GM21529 (cell line): ENCODE results near the gene ATG12.
"Not testable (repeated sequence)": the region's sequence is repeated elsewhere in the genome, so short reads cannot be mapped to it uniquely, and the experiment has no call there.

Source experiments
- ATAC-seq: cut with Tn5 transposase; IDR thresholded peaks from one replicate; pipeline ENCODE4 v1.9.1; 2021; ENCODE audit not compliant: unreplicated experiment

Gene ATG12

DNA sequence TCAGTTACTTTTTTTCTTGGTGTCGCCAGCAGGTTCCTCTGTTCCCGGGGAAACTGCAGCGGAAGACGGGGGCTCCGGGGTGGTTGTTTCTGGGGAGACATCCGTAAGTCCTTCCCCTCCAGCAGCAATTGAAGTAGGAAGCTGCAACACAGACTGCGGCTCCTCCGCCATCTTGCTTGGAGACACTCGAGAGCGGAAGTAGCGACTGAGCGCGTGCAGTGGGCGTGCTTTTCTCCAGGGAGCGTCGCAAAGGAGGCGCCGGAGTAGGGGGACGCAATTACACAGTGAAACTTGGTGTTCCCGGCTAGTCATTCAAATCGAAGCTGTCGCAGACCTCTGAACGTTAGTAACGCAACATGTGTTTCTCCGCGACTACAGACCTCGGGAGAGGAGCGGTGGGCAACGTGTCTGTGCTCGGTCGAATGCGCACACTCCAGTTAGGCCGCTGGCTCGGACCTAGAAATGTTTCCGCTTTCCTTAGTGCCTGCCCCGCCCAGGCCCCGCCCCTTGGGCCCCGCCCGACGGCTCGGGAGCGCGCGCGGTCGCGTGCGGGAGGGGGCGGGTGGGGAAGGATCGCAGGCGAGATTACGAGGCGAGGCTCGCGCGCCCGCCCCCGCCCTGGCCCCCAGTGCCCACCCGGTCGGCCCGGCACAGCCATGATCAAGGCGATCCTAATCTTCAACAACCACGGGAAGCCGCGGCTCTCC lies at the start of gene ATG12, which contains the start of gene AP3S1:
ATG12 (minus strand) TSS at position 184 of the 707 bp plus-strand sequence; CDS start at position 171, 13 bp downstream.
AP3S1 (plus strand) TSS at position 554 of the 707 bp plus-strand sequence; CDS start at position 657, 103 bp downstream.
- ATAC-seq = peak; percentile 82

DNA sequence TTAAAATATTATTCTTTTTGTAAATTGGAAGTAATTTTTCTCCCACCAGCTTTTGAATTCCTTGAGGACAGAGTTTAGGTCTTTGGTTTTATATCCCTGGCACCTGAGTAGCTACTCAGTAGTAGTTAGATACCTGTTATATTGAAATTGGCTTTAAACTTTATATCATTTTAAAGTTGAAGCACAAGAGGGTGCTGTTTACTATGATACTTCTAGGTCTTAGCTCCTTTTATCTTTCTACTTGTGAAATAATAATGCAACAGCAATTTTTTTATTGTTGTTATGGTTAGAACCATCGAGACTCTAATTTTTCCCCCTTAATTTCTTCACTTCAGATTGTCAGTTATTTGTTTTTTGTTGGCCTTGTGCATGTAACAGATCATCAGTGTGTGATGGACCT lies 46.7 kb upstream of the ATG12 start:
- ATAC-seq = no peak

DNA sequence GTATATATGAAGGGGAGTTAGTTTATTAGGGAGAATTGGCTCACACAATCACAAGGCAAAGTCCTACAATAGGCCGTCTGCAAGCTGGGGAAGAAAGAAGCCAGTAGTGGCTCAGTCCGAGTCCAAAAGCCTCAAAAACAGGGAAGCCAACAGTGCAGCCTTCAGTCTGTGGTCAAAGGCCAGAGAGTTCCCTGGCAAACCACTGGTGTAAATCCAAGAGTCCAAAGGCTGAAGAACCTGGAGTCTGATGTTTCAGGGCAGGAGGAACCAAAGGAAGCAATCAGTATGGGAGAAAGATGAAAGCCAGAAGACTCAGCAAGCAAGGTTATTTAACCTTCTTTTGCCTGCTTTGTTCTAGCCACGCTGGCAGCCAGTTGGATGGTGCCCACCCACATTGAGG lies 43.8 kb upstream of the ATG12 start:
- not testable (repeated sequence) for ATAC-seq

DNA sequence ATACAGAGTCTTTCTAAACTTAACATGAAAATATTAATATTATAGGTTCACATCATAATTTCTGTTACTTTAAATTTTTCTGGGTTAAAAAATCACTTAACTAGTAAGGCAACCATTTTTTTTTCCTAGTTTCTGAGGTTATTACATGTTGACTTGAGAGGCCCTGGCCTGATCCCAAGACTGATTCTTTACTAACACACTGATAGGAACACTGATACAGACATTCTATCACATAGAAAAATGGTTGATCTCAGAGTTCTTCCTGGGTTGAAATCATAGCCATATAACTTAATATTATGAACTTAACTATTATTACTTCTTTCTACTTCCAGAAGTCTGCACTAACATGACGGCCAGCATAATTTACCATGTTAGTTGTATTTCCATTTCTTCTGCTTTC lies 43.3 kb upstream of the ATG12 start:
- ATAC-seq = no peak

DNA sequence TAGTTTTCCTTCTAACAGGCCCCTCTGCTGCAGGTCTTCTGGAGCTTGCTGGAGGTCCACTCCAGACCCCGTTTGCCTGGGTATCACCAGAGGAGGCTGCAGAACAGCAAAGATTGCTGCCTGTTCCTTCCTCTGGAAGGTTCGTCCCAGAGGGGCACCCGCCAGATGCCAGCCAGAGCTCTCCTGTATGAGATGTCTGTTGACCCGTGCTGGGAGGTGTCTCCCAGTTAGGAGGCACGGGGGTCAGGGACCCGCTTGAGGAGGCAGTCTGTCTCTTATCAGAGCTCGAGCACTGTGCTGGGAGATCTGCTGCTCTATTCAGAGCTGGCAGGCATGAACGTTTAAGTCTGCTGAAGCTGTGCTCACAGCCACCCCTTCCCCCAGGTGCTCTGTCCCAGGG lies 41.1 kb upstream of the ATG12 start:
- not testable (repeated sequence) for ATAC-seq

DNA sequence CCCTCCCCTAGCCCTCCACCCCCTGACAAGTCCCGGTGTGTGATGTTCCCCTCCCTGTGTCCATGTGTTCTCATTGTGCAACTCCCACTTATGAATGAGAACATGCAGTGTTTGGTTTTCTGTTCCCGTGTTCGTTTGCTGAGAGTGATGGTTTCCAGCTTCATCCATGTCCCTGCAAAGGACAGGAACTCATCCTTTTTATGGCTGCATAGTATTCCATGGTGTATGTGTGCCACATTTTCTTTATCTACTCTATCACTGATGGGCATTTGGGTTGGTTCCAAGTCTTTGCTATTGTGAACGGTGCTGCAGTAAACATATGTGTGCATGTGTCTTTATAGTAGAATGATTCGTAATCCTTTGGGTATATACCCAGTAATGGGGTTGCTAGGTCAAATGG lies 36.0 kb upstream of the ATG12 start:
- not testable (repeated sequence) for ATAC-seq

DNA sequence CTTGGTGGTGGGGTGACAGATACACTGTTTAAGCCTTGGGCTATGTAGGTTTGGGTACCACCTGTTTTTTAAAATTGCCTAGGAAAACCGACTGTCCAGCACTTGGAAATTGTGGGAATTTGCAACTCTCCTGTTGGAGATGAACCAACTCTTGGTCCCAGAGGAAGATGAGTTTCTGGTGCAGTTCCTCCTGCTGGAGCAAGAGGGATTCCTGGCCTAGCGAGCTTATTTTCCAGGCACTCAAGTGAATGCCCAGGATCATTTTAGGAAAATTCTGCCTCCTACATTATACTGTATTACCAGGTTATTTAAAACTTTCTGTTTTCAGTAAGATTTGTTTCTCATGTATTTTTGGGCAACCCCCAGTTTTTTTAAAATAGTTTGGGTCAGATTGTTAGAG lies 34.1 kb upstream of the ATG12 start:
- ATAC-seq = no peak

DNA sequence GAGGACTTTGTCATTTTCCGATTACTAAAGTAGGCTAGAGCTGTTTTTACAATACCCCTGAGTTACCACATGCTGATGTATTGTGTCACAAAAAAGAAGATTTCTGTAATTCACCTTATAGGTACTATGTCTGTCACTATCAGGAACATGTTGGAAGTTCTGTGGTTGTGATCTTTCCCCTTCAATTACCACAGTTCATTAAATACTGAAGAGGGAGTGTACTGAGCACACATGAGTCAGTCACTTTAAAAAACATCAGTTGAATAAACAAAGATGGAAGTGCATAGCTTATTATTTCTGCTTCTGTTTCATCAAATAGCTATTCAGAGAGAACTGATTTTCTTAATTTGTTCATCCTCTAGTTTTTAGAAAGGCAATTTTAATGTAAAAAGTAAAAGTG lies 32.0 kb upstream of the ATG12 start:
- ATAC-seq = no peak

DNA sequence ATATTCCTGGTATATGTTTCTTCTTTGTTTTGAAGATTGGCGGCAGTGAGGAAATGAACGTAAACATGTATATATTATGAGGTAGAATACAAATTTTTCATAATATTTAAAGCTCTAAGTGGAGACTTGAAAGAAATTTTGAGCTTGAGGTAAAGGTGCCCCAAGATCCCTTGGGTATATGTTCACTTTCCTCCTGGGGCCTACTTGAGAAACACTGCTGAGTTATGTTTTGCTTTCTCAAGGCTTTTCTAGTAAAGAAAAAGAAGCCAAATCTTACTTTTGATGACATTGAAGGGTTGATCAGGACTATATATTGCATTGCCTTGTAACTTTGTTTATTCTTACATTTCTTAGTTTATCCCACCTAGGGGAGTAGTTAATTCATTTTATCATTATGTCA lies 31.1 kb upstream of the ATG12 start:
- no peak for ATAC-seq

DNA sequence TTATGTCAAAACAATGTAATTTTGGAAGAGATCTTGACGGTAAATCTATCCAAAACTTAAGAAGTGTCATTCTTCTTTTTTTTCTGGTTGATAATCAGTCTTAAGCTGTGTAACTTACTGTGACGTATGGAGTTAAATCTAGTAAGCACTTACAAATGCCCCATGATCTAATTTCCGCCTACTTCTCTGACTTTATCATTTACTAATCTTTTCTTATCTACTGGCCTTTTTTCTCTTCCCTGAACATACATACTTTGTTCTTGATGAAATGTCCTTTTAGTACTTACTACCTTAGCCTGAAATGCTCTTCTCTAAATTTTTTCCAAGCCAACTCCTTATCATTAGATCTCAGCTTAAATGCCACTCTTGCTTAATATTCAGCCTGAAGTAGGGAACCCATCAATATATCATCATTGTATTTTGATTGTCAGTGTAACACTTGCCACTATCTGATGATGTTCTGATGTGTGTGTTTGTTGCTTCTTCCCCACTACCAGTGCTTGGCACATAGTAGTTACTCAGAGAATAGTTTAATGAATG lies 28.0 kb upstream of the ATG12 start:
- no peak for ATAC-seq

DNA sequence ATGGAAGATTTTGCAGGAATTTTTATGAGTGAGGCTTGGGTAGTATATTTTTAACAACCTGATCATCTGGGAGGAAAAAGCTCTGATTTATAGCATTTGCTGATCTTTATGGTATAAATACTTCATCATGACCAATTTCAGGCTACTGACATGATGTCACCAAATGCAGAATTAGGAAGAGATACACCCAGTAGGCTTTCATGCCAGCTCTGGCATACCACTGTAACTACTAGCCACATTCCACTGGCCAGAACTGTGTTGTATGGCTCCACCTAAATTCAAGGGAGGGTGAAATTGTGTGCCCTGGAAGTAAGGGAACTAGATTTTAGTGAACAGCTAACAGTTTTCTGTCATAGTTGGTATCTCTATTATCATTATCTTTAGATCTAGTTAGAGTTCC lies 18.0 kb upstream of the ATG12 start:
- ATAC-seq = no peak

DNA sequence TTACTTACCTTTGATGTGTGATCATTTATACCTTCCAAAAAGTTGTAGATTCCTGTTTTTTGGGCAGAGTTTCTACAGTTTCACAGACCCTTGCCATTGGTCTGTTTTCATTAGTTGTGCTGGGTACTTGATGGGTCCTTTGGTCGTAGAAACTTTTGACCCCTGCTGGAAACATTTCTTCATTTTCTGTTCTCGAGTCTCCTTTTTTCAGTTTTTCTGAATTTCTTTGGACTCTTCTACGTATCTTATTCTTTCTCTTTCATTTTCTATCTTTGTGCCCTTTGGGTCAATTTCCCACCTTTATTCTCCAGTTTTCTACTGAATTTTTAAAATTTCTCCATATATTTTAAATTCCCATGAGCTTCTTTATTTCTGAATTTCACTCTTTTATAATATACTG lies 17.0 kb upstream of the ATG12 start:
- ATAC-seq = no peak

DNA sequence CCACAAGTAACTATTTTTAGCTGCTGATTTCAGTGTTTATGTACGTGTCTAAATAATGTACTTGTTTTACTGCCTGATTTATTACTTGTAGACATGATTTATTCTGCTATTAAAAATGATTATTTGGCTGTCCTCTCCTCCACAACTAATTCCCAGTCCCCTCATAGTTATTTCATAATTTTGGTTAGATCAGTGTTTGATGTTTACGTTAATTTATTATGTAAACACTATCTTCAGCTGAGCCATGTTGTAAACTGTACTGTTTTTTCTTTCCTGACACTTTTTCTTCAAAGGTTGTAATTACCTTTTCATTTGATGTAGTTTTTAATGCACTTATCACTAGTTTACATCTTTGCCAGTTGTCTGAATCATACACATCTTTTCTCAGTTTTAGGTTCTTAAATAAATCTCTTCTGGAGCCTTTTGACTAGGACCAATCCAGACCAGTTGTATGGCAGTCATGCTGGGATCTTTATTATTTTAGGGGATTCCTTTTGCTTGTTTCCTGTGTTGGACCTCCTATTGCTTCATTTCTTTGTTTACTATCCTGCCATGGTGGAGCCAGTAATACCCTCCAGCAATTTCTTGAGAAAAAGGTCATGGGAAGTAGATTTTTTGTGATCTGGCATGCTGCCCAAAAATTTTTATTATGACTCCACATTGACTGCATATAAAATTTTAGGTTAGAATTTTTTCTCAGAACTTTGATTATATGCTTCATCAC lies 16.4 kb upstream of the ATG12 start:
- no peak for ATAC-seq

DNA sequence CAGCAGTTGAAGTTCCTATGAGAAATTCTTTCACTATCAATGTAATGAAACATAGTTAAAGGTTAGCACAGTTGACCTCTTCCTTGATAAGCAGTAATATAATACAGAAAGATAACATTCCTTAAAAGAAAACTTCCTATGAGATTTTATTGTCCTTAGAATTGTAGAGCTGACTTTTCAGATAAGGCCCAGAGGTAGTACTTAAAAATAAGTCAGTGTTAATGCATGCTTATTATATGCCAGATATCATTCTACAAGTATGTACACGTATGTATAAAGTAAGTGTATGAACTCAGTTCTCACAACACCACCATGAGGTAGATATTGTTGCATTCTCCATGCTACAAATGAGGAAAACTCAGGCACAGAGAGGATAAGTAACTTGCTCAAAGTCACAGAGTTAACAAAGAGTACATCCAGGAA lies 15.7 kb upstream of the ATG12 start:
- no peak for ATAC-seq

DNA sequence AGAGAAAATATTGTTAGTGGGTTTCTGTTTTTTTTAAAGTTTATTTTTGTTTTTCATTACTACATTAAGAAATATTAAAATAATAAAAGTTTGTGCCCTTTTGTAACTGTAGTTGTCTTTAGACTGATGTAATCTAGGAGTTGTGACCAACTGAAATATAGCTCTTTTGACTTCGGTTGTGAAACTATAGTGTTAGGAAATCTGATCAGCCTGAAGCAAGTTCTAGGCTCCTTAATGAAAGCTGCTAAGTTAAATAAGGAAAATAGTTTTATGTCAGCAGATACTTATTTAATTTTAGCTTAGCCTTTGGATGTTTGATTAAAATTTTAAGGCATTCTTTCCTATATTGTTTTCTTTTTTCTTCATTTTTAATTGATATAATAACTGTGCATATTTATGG lies 14.6 kb upstream of the ATG12 start:
- no peak for ATAC-seq

DNA sequence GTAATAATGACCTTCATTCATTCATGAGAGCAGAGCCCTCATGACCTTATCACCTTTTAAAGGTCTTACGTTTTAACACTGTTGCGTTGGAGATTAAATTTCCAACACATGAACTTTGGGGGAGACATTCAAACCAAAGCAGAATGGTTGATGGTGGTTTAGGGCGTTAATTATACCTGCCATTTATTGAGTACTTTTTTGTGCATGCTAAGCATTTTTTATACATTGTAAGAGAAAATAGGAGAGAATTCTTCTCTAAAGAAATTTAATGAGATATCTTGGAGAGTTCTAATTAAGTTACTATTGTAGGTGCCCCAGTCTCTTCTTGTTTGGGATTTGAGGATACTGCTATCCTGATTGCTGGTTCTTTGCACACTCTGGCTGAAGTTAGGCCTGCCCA lies 12.8 kb upstream of the ATG12 start:
- ATAC-seq = no peak

DNA sequence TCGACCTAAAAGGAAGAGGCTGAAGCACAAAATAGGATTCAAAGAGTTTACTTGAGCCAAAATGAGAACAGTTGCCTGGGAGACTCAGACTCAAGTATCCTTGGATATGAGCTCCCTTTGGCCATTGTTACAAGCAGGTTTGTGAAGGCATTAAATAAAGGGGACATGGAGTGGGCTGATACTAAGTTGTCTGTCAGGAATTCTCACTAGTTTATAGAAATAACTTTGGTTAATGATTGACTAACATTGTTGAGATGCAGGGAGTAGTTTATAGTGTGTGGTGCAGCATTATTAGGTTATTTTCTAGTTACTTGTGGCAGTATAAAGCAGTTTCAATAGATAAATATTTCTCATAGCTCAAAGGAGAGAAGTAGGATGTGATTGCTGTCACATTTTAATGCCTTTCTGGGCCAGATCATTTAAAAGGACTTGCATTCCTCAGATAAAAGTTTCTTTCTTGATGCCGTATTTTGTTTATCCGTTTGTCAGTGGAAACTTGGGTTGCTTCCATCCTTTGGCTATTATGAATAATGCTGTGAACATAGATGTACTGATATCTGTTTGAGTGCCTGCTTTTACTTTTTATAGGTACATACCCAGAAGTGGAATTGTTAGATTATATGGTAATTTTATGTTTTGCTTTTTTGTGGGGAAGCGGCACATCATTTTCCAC lies 9.5 kb upstream of the ATG12 start:
- no peak for ATAC-seq

DNA sequence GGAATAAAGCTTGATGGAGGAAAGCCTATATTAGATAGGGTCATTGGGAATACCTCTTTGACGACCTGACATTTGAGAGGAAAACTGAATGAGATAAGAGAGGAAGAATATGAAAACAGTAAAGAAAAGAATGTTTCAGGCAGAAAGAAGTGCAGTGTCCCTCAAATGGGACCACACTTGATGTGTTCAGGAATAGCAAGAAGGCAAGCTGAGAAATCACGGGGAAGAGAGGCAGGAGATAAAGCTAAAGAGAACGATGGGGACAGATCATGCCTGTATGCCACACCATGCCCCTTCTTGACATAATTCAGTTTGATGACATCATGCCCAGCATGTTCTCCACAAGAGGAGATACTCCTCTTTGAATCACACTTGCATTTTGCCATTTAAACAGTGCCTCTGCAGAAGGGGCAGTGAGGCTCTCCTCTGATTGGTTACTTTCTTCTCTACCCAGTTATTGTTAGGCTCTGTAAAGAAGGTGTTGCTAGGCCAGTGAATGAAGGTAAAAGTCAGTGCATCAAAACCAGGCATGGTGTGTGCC lies 8.0 kb upstream of the ATG12 start:
- no peak for ATAC-seq

DNA sequence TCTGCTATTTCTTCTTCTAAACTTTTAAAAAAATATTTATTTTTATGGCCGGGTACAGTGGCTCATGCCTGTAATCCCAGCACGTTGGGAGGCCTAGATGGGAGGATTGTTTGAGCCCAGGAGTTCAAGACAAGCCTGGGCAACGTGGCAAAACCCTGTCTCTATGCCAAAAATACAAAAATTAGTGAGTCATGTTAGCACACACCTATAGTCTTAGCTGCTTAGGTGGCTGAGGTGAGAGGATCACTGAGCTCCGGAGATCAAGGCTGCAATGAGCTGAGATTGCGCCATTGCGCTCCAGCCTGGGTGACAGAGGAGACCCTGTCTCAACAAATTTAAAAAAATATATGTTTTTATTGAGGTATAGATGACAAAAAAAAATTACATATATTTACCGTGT lies 5.9 kb upstream of the ATG12 start:
- ATAC-seq = no peak

DNA sequence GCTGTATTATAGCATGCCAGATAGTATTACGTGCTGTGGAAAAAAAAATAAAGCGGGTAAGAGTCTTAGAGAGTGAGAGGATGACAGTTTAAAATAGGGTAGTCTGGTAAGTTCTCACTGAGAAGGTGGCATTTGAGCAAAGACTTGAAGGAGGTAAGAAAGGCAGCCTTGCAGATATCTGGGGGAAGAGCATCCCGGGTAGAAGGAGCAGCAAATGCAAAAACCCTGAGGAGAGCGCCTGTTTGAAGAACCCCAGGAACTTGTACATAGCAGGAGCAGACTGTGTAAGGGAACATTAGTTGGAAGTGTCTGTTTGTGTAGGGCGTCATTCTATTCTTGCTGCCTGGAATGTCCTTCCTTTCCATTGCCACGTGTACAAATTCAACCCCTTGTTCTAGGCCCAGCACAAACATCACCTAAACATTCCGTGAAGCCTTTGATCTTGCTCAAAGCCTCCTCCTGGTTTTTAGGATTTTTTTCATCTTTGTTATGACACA lies 3.0 kb upstream of the ATG12 start:
- ATAC-seq = no peak

DNA sequence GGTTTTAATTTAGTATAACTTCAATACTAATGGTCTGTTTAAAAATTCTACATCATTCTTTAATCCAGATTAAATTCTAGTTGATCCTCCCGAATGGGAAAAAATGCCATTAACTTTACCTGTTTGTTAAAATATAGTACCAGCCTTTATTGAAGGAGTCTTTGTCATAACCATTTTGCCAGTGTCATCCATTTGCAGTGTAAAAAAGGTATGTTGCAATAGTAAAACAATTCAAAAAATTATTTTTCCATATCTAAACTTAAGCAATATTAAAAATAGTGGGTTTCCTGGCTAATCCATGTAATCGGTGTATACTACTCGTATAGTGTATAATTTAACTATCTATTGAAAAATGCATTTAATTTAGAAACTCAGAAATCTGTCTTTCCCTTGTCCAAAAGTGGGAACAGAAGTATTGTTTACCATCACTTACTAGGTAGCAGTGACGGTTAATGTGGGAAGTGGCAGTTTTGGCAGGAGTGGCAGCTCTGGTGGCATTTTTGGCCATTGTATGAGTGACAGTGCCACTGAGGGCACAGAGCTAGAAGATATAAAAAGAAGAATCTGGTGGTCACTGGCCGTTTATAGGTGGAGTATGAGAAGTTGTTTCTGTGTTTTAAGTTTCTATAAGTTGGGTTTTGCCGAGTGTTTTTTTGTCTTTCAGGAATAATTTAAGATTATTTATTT lies 2.2 kb upstream of the ATG12 start:
- no peak for ATAC-seq
